Measurements from ENCODE around the gene MYO15B.
"Not testable (repeated sequence)": the region's sequence is repeated elsewhere in the genome, so short reads cannot be mapped to it uniquely, and the experiment has no call there.

MYO15B gene

GRCh38 chr17:75624714-75625345 lies 37.2 kb downstream of the MYO15B start:
- DNase-seq (ENCODE audit: low read depth) = no peak

GRCh38 chr17:75625813-75626486 lies 38.4 kb downstream of the MYO15B start:
- DNase-seq (ENCODE audit: low read depth) = no peak

GRCh38 chr17:75626496-75627038 lies 39.0 kb downstream of the MYO15B start:
- DNase-seq (ENCODE audit: low read depth) = no peak

- DNase-seq (ENCODE audit: low read depth) = no peak
Measured at GRCh38 chr17:75627094-75627493, 39.5 kb downstream of the MYO15B start.

- DNase-seq (ENCODE audit: low read depth) = no peak
Measured at GRCh38 chr17:75628425-75628824, 40.8 kb downstream of the MYO15B start.

GRCh38 chr17:75629157-75629556 lies 41.6 kb downstream of the MYO15B start:
- no peak for DNase-seq (ENCODE audit: low read depth)

- DNase-seq (ENCODE audit: low read depth) = no peak
Measured at GRCh38 chr17:75630071-75630917, 42.7 kb downstream of the MYO15B start.

GRCh38 chr17:75631353-75631752 lies 43.8 kb downstream of the MYO15B start:
- DNase-seq (ENCODE audit: low read depth) = no peak

GRCh38 chr17:75632428-75632827 lies 44.8 kb downstream of the MYO15B start:
- no peak for DNase-seq (ENCODE audit: low read depth)

- peak; percentile 68 for DNase-seq (ENCODE audit: low read depth)
Measured at GRCh38 chr17:75632863-75633485, 45.4 kb downstream of the MYO15B start, which contains the start of gene SMIM5. SMIM5 (plus strand) TSS chr17:75633434; CDS start chr17:75640202, 6,768 bp downstream.

- DNase-seq (ENCODE audit: low read depth) = peak; percentile 35
Measured at GRCh38 chr17:75633486-75634375, 46.1 kb downstream of the MYO15B start.

GRCh38 chr17:75634376-75634740 lies 46.8 kb downstream of the MYO15B start:
- DNase-seq (ENCODE audit: low read depth) = no peak

GRCh38 chr17:75634754-75635609 lies 47.4 kb downstream of the MYO15B start:
- DNase-seq (ENCODE audit: low read depth) = no peak

GRCh38 chr17:75635610-75636202 lies 48.1 kb downstream of the MYO15B start:
- no peak for DNase-seq (ENCODE audit: low read depth)

- no peak for DNase-seq (ENCODE audit: low read depth)
Measured at GRCh38 chr17:75636381-75637142, 49.0 kb downstream of the MYO15B start.

GRCh38 chr17:75637143-75637538 lies 49.5 kb downstream of the MYO15B start:
- DNase-seq (ENCODE audit: low read depth) = no peak

GRCh38 chr17:75637551-75637950 lies 50.0 kb downstream of the MYO15B start:
- no peak for DNase-seq (ENCODE audit: low read depth)

- not testable (repeated sequence) for DNase-seq (ENCODE audit: low read depth)
Measured at GRCh38 chr17:75638039-75638438, 50.4 kb downstream of the MYO15B start.

- no peak for DNase-seq (ENCODE audit: low read depth)
Measured at GRCh38 chr17:75638893-75639292, 51.3 kb downstream of the MYO15B start.

Data from activated T-cell treated with anti-CD3 and anti-CD28 coated beads for 24 hours (primary cell).